AG09309 (cell line): ENCODE measurements around the gene PRR35.

Source experiments
- DNase-seq: peaks from one replicate; pipeline ENCODE4 v3.0.0-alpha.2; 2010; ENCODE audit warnings: low read depth
- H3K4me3 ChIP-seq: 2 replicates; pipeline ENCODE4 v1.5.1; 2011; ENCODE audit warnings: mild to moderate bottlenecking, low read depth, low read length, moderate library complexity; ENCODE audit not compliant: control insufficient read depth
- CTCF ChIP-seq: IDR thresholded peaks from 2 replicates; pipeline ENCODE4 v1.5.1; 2011; ENCODE audit warnings: mild to moderate bottlenecking, low read depth, low read length, inconsistent platforms; ENCODE audit not compliant: insufficient read depth, control insufficient read depth; ENCODE audit errors: missing control alignments

Gene PRR35

GRCh38 chr16:556474-557173, 3.6 kb upstream of the PRR35 start:
- DNase-seq, result no peak
- H3K4me3 ChIP-seq, result no peak overlapping the region
- no peak for TF ChIP-seq CTCF

- TF ChIP-seq CTCF, result no peak
- H3K4me3 ChIP-seq, result no peak overlapping the region
- no peak for DNase-seq
Measured at GRCh38 chr16:557463-558297, 2.5 kb upstream of the PRR35 start.

GRCh38 chr16:558298-559020, 1.7 kb upstream of the PRR35 start:
- no peak for DNase-seq
- no peak overlapping the region for H3K4me3 ChIP-seq
- TF ChIP-seq CTCF, result no peak

GRCh38 chr16:559021-559380, 1.2 kb upstream of the PRR35 start:
- no peak for TF ChIP-seq CTCF
- DNase-seq, result no peak
- no peak overlapping the region for H3K4me3 ChIP-seq

- no peak overlapping the region for H3K4me3 ChIP-seq
- DNase-seq, result no peak
- no peak for TF ChIP-seq CTCF
Measured at GRCh38 chr16:559411-560203, 587 bp upstream of the PRR35 start.
